Measurements from ENCODE around the gene MCU.

DNA sequence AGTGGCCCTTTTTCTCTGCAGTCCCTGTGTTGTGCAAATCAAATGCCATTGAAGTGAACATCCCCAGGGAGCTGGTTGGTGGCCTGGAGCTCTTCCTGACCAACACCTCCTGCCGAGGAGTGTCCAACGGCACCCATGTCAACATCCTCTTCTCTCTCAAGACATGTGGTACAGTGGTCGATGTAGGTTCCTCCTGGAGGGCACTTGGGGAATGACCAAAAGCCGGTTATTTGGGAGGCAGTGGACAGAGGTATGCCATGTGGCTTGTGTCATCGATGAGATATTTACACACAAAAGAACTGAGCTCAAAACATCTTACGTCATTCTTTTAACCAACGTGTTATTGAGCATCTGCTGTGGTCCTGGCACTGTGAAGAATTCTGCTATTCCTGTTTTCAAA lies 221.3 kb downstream of the MCU start:
- TF ChIP-seq SUZ12 (IDR thresholded peaks at IDR 0.05) (no peak), TARDBP (IDR thresholded peaks at IDR 0.05) (no peak), FOXK2 (IDR thresholded peaks at IDR 0.05) (no peak), BHLHE40 (IDR thresholded peaks at IDR 0.05; ENCODE audit: borderline replicate concordance) (no peak), FOXA1 (IDR thresholded peaks at IDR 0.05) (no peak), SP1 (IDR thresholded peaks at IDR 0.05) (no peak), ELF4 (IDR thresholded peaks at IDR 0.05) (no peak), ZNF384 (IDR thresholded peaks at IDR 0.05) (no peak), ARNT (IDR thresholded peaks at IDR 0.05) (no peak), FOXM1 (IDR thresholded peaks at IDR 0.05; ENCODE audit: borderline replicate concordance) (no peak), L3MBTL2 (conservative IDR thresholded peaks at IDR 0.05) (no peak), LEF1 (IDR thresholded peaks at IDR 0.05; ENCODE audit: borderline replicate concordance) (no peak), NFRKB (IDR thresholded peaks at IDR 0.05) (no peak)
- TF ChIP-seq, protein P1, sequence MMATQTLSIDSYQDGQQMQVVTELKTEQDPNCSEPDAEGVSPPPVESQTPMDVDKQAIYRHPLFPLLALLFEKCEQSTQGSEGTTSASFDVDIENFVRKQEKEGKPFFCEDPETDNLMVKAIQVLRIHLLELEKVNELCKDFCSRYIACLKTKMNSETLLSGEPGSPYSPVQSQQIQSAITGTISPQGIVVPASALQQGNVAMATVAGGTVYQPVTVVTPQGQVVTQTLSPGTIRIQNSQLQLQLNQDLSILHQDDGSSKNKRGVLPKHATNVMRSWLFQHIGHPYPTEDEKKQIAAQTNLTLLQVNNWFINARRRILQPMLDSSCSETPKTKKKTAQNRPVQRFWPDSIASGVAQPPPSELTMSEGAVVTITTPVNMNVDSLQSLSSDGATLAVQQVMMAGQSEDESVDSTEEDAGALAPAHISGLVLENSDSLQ (IDR thresholded peaks at IDR 0.05), result no peak

Measured in HEK293T (cell line).